GM19099 (cell line): ENCODE measurements around the gene FAM200C.

ENCODE experiments used
- POLR2A ChIP-seq: IDR thresholded peaks from 3 replicates; pipeline ENCODE4 v1.6.1; 2011; ENCODE audit warnings: low read depth; ENCODE audit not compliant: insufficient read length; ENCODE audit errors: extremely low read depth

FAM200C gene

DNA sequence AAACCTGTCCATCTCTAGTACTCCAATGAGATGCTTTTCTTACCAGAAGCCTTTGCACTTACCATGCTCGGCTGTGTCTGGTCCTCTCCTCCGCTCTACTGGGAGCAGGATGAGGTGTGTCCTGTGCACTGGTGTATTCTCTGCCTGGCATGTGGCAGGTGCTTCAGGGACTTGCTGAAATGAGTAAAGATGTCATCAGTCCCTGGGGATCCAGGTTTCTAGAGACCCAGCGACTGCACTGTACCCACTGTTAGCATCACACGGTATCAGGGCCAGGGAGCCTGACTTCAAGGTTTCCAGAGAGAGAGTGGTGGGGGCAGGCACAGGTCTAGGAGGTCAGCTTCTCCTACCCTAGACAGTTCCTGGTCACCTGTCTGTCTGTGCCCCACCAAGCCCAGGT is 32.3 kb upstream of the FAM200C start:
- no peak for TF ChIP-seq POLR2A

DNA sequence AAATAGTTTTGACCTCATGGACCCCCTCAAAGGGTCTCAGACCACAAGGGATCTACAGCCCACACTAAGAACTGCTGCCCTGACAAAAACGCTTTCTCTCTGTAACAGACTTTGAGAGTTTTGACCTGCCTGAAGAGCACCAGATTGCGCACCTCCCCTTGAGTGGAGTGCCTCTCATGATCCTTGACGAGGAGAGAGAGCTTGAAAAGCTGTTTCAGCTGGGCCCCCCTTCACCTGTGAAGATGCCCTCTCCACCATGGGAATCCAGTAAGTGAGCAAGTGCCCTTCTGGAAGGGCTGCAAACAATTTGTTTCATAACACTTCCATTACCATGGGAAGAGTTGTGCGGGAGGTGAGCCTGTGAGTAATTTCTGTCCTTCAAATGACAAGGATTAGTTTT is 27.8 kb upstream of the FAM200C start:
- no peak for TF ChIP-seq POLR2A

DNA sequence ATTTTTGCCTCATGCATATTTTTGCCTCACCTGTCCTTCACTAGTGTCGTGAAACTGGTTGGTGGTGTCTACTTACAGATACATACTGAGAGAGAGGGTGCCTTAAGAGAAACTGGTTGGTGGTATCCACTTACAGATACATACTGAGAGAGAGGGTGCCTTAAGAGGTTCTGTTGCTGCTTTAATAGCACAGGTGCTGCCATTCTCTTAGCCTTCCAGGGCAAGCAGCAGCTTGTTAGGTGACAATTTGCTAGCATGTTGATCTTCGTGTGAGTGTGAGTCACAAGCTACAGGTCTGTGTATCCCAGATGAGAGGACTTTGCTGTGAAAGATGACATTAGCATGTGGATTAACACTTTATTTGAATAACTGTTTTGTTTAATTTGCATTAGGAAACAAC is 23.2 kb upstream of the FAM200C start:
- no peak for TF ChIP-seq POLR2A

DNA sequence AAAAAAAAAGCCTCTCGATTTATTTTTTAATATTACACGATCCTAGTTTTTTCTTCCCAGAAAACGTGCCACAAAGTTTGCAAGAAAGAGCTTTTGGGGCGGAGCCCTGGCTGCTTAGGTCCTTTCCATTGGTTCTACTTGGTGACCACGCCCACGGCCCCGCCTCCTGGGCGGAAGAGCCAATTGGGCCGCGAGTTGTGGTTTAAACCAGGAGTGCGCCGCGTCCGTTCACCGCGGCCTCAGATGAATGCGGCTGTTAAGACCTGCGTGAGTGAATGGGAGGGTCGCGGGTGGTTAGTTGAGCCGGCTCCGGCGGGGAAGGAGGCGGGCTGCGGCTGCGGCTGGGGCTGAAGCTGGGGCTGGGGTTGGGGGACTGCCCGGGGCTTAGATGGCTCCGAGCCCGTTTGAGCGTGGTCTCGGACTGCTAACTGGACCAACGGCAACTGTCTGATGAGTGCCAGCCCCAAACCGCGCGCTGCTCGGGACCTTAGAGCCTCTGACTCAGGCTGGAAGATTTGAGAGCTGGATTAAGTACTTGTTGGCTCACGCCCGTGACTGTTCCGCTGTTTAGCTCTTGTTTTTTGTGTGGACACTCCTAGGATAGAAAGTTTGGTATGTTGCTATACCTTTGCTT is 21.9 kb upstream of the FAM200C start, which contains the start of gene PTTG1:
Gene PTTG1, plus strand, starts transcription at position 231 of the 634 bp plus-strand sequence. CDS start 458 bp downstream, outside the sequence.
- peak; percentile 82 for TF ChIP-seq POLR2A

DNA sequence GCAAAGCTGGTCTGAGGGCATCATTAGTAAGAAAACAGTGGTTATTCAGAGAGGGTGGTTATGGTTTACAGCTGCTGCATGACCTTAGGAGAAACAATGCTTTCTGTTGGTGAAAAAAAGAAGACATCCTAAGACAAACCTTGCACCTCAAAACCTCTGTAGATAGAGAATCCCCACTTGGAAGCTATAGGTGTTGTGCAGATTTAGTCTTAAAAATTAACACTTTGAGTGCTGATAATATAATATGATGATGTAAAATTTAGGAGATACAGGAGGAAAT is 20.4 kb upstream of the FAM200C start:
- no peak for TF ChIP-seq POLR2A

DNA sequence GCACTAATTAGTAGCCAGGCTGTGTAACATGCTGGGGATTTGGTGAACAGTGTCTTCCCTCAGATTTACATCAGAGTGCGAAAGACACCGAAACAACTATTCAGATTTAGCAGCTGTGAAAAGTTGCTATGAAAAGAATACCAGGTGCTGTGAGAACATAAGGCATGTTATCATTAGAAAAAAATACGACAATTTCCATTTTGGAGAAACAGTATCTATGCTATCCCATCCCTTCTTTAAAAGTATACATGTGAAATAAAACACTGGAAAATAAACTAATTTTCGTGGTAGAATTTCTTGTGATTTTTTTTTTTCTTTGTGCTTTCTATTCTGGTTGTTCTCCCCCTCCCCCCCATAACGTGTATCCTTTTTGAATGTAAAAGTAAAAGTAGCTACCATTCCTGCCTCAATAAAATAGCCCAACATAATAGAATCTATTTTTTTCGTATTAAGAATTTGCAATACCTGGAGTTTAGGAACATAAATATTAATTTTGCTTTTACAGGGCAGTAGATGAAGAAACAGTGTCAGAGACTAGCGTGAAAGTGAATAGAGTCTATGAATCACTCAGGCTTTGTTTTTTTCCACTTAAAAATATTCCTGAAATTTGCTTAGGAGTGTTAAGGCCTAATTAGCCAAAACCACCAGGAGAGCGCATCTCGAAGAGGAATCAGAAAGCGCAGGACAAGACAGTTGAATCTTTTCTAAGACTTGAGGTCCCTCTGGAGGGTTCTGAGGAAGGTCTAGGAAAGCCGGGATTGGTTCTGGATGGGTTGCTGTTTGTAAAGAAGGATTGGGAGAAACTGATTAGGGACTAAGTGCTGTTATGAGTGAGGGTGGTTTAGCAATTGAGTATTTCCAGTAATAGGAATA is 19.8 kb upstream of the FAM200C start:
- no peak for TF ChIP-seq POLR2A

DNA sequence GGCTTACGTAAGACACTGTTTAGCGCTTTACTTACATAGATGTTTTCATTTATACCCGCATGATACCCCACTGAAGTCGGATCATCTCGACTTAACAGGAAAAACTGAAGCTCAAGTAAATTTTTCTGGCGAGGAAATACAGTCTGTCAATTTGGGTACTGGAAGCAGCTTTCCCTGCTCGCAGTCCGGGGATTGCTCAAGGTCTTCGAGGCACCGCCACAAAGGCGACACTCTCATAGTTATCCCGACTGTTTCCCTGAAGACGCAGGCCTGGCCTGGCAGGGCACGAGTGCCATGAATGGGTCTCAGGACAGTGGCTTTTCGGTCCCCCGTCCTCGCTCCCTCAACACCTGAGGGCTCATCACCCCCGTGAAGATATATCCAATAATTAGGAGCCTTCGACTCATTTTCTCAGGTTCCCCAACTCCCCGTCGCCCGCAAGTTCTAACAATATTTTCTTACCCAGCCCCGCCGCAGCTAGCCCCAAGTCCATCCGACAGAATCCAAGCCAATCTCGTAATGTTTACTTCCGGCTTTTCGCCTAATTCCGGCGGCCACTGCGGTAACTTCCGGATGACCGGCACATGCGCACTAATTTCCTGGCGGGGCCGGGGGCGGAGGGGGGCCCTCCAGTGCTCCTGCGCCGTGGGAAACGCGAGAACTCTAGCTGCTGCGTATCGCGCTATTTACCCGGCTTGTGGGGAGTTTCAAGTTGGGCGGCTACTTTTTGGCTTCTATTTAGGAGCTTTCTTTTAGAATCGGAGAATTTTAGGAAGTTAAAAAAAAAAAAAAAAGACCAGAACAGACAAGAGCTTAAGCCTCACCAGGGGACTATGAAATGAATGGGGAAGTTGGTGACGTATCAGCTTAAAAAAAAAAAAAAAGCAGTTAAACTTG is 19.0 kb upstream of the FAM200C start, which contains the start of gene SLU7:
Gene SLU7, minus strand, starts transcription at position 521 of the 897 bp plus-strand sequence. CDS start 3,787 bp downstream, outside the sequence.
- peak; percentile 74 for TF ChIP-seq POLR2A

DNA sequence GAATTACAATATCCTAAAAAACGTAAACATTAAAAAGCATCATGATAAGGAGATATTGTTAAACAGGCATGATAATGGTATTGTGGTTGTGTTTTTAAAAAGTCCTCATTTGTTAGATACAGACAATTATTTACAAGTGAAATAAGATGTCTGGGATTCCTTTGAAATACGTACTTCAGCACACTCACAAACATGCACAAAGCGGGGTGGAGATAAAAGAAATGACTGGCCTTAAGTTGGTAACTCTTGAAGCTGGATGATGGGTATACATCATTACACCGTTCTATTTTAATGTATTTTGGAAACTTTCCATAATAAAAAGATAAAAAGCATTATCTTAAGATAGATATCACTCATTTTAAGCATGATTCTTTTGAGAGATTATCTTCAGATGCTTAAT is 1.0 kb downstream of the FAM200C start:
- no peak for TF ChIP-seq POLR2A

DNA sequence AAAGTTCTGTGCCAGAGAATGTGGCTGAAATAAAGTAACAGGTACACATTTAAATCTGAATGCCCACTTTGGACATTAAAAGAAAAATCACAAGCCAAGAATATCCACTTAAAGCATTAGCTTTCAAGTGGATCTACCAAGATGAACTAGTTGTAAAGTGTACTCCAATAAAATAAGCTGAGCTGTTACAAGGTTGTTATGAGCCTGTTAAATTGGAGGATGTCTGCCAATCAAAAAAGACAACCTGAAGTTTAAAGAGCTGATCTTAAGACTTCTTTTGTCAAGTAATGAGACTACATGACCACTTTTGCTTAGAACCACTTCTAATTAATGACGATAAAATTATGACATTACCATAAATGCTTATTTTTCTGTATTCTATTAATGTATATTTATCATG is 2.4 kb downstream of the FAM200C start:
- no peak for TF ChIP-seq POLR2A

DNA sequence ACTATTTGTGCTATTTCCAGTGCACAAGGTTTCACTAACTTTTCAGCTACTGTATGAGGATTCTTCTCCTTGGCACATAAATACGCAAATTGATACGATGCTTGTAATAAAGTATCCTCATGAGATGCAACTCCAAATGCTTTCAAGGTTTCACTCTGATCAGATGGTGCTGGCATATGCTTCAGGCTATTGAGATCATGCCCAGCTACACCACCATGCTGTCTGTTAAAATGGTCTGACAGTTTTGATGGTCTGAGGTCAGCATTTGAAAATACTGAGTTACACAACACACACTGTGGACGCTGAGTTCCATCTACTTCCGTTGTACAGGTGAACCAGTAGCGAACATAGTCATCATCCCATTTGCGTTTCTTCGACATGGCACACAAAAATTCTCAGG is 4.7 kb downstream of the FAM200C start:
- no peak for TF ChIP-seq POLR2A

DNA sequence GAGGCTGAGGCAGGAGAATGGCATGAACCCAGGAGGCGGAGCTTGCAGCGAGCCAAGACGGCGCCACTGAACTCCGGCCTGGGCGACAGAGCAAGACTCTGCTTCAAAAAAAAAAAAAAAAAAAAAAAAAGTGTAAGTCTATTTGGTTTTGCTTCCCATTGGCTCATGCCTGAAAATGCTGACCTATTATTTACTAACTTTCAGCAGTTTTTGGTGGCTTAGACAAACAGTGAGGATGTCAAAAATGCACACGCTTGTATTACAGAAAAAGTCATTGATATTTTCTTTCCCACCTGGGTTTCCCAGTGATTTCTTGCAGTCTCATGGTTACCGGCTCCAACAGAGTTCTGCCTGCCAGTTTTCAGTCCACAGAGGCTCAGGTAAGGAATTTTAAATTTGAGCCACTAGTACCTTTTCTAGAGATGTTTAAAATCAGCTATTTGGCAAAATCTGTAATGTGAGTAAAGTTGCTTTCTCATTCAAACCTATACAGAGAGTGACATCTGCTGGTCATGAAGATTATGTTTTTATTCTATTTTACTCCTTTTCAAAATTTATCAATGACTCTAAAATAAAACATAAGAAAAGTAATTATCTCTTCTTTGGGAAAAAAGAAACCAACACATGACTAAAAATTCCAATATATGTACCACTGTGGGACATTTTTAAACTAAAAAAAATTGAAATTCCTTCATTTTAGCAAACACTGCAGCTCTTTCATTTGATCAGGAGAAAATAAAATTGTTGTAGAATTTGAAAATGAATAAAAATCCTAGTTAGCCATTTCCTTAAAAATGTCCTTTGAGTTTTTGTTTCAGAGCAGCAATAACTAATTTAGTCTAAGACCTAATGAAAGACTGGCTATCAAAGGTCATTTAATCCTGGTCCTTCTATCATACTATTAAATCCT is 8.8 kb downstream of the FAM200C start:
- TF ChIP-seq POLR2A, result no peak

DNA sequence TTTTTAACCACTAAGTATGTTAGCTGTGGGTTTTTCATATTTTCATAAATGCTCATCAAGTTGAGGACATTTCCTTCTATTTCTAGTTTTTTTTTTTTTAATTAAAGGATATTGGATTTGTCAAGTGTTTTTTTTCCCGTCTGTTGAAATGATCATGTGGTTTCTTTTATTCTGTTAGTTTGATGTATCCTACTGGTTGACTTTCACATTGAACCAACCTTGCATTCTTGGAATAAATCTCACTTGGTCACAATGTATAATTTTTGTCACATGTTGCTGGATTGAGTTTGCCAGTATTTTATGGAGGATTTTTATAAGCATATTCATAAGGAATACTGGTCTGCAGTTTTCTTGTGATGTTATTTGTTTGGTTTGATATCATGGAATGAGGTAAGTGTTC is 12.4 kb downstream of the FAM200C start:
- no peak for TF ChIP-seq POLR2A

DNA sequence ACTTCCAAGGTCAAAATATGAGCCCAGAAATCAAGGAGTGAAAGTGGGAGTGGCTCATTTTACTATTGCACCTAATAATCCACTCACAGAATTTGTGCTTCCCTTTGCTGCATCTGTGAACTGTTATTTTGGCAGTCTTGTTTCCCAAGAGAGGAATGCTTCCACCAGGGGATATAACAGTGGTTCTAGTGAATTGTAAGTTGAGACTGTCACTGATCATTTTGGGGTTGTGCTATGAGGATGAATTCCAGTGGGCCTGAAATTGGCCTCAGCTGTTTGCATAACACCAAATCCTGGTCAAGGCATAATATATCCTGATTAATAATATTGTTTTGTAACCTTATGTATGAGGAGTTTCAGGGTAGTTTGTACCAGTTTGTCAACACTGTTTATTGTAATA is 14.4 kb downstream of the FAM200C start:
- no peak for TF ChIP-seq POLR2A

DNA sequence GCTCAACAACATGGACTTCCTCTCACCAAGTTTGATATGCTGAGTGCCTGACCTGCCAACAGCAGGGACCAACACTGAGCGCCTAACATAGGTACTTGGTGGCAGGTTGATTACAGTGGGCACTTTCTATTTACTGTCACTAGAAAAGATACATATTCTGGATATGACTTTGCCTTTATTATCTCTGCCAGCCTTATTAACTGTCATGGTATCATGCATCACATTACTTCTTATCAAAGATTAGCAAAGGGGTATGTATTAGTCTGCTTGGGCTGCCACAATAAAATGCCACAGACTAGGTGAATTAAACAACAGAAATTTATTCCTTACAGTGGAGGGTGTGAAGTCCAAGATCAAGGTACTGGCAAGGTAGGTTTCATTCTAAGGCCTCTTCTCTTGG is 15.2 kb downstream of the FAM200C start:
- TF ChIP-seq POLR2A, result no peak

DNA sequence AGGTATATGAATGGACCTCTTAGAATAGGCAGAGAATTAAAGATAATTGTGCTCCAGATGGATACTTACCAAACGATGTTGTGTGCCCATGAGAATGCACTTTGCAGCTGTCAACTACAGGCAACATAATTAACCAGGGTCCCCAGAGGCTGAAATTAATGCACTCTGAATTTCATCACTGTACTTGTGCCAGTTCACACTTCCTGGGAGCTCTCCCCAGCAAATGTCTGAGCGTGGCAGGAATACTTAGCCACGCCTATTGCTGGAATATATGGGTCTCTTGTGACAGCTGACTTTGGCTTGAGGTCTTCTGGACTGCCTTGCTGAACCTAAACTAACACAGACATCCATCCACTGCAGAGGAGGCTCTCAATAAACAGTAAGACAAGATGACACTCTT is 17.5 kb downstream of the FAM200C start:
- no peak for TF ChIP-seq POLR2A

DNA sequence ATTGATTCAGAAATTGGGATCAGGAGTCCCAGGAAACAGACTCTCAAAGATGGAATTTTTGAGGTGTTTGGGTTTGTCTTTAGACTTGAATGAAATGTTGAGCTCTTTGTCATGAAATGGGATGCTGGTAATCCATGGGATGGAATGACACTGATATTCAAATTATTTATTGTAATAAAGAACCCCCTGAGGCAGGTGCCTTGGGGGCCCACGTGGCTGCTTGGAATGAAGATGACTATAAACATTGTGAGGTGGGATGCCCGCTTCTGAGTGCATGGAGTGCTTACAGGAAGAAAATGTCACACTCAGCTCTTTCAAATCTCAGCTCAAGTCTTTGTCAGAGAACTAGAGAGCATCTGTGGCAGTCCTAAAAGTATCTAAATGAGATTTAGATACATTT is 19.8 kb downstream of the FAM200C start:
- no peak for TF ChIP-seq POLR2A
